B cell (primary cell): ENCODE data around the gene SMARCC1. TPM values are rescaled to one million over a fixed set of nuclear protein-coding genes. Genes with fewer than 3 reads are reported as not detected.

Source experiments
- ATAC-seq: fragments of 200-7000 bp; cut with Tn5 transposase; one replicate; pipeline ENCODE4 v1.10.0; 2021; ENCODE audit warnings: low read depth, mild to moderate bottlenecking, moderate number of reproducible peaks, moderate library complexity
- CTCF ChIA-PET: fragments of 350-600 bp; sonication (Branson Sonifier 250); formaldehyde crosslinking; loops from one replicate; lab custom pipeline; 2021; ENCODE audit warnings: antibody characterized with exemption, inconsistent platforms; lab: Charles Lee
- POLR2A ChIA-PET: fragments of 350-600 bp; sonication (Branson Sonifier 250); formaldehyde crosslinking; loops from one replicate; lab custom pipeline; 2021; ENCODE audit warnings: antibody characterized with exemption; lab: Charles Lee
- DNase-seq: peaks from one replicate; pipeline ENCODE4 v3.0.0; 2013
- H2AFZ ChIP-seq: 2 replicates; pipeline ENCODE4 v1.6.1; 2012; ENCODE audit warnings: mild to moderate bottlenecking, low read depth, low read length; ENCODE audit not compliant: insufficient read depth, poor library complexity, severe bottlenecking
- H3K27ac ChIP-seq, 2 donors: 1 replicate in 1 of 2; 2 replicates in 1 of 2; pipeline ENCODE4 v1.5.1; 2012 to 2013; ENCODE audit warnings: low read length in 2 of 2, mild to moderate bottlenecking in 2 of 2, moderate library complexity in 1 of 2
- H3K27me3 ChIP-seq, 4 experiments: fragments of 200-600 bp in 1 of 4; sonication (generic) in 1 of 4; replicated peaks in 1 of 4; 1 replicate in 2 of 4; 2 replicates in 2 of 4; pipeline versions ENCODE4 v1.6.1 to v1.7.0; 2013 to 2016; ENCODE audit warnings: low read length in 3 of 4, mild to moderate bottlenecking in 2 of 4, mixed read lengths in 1 of 4, moderate library complexity in 1 of 4; ENCODE audit not compliant: insufficient read depth in 4 of 4, control insufficient read depth in 3 of 4; ENCODE audit errors: control extremely low read depth in 1 of 4
- H3K36me3 ChIP-seq, 2 experiments: replicated peaks in 1 of 2; 1 replicate in 1 of 2; 2 replicates in 1 of 2; pipeline versions ENCODE4 v1.6.1 to v1.7.1; 2013; ENCODE audit warnings: low read length in 1 of 2; ENCODE audit not compliant: insufficient read depth in 2 of 2, control insufficient read depth in 1 of 2; ENCODE audit errors: control extremely low read depth in 1 of 2, extremely low read depth in 1 of 2
- H3K4me1 ChIP-seq, 2 donors: fragments of 200-600 bp in 1 of 2; sonication (generic) in 1 of 2; 1 replicate in 1 of 2; 2 replicates in 1 of 2; pipeline versions ENCODE4 v1.5.1 to v1.6.1; 2013 to 2017; ENCODE audit warnings: low read length in 2 of 2; ENCODE audit not compliant: control insufficient read depth in 2 of 2, insufficient read depth in 2 of 2
- H3K4me2 ChIP-seq: replicated peaks from 2 replicates; pipeline ENCODE3; 2012; ENCODE audit warnings: mild to moderate bottlenecking, low read depth, low read length; ENCODE audit not compliant: poor library complexity, severe bottlenecking
- H3K4me3 ChIP-seq, 5 experiments: fragments of 200-600 bp in 1 of 5; sonication (generic) in 1 of 5; 1 replicate in 3 of 5; 2 replicates in 2 of 5; pipeline versions ENCODE4 v1.5.1 to v1.7.0; 2011 to 2016; ENCODE audit warnings: low read length in 4 of 5, mild to moderate bottlenecking in 4 of 5, low read depth in 2 of 5, control low read depth in 1 of 5, moderate library complexity in 1 of 5; ENCODE audit not compliant: insufficient read depth in 1 of 5; ENCODE audit errors: control extremely low read depth in 1 of 5, extremely low read depth in 1 of 5
- H3K79me2 ChIP-seq: fragments of 200-600 bp; sonication (generic); one replicate; pipeline ENCODE4 v1.6.0; 2016; ENCODE audit warnings: low read length; ENCODE audit not compliant: control insufficient read depth, insufficient read depth
- H3K9ac ChIP-seq: fragments of 200-600 bp; sonication (generic); 2 replicates; pipeline ENCODE4 v1.6.1; 2017; ENCODE audit warnings: mild to moderate bottlenecking, low read length, moderate library complexity
- H3K9me3 ChIP-seq, 3 donors: one replicate each; pipeline versions ENCODE4 v1.6.1 to v1.7.1; 2013; ENCODE audit warnings: low read length in 2 of 3; ENCODE audit not compliant: control insufficient read depth in 2 of 3, insufficient read depth in 1 of 3; ENCODE audit errors: control extremely low read depth in 1 of 3
- H4K20me1 ChIP-seq: 2 replicates; pipeline ENCODE4 v1.6.0; 2012; ENCODE audit warnings: mild to moderate bottlenecking, low read length; ENCODE audit not compliant: insufficient read depth, control insufficient read depth, poor library complexity, severe bottlenecking
- H3K27ac Mint-ChIP-seq: one replicate; pipeline ENCODE4 v1.8.0; 2021; ENCODE audit warnings: mixed read lengths
- H3K27me3 Mint-ChIP-seq: one replicate; pipeline ENCODE4 v1.8.0; 2021; ENCODE audit warnings: mixed read lengths
- H3K4me1 Mint-ChIP-seq: one replicate; pipeline ENCODE4 v1.8.0; 2021; ENCODE audit warnings: mixed read lengths
- H3K4me3 Mint-ChIP-seq: one replicate; pipeline ENCODE4 v1.8.0; 2021; ENCODE audit warnings: mixed read lengths
- H3K9me3 Mint-ChIP-seq: one replicate; pipeline ENCODE4 v1.8.0; 2022; ENCODE audit warnings: mixed read lengths; ENCODE audit not compliant: insufficient read depth
- CTCF ChIP-seq: fragments of 200-600 bp; IDR thresholded peaks from one replicate; pipeline ENCODE4 v1.8.0; 2022; ENCODE audit warnings: antibody characterized with exemption, mild to moderate bottlenecking
- EZH2 ChIP-seq: IDR thresholded peaks from 2 replicates; pipeline ENCODE4 v1.6.1; 2012; ENCODE audit warnings: borderline replicate concordance, low read depth, mild to moderate bottlenecking, moderate library complexity, low read length; ENCODE audit not compliant: insufficient read depth, poor library complexity, severe bottlenecking
- WGBS: methylation state at CpG from one replicate; pipeline ENCODE4 v1.1.5; 2013; ENCODE audit warnings: missing lambda C conversion rate; ENCODE audit not compliant: insufficient coverage; 5-methylcytosine and 5-hydroxymethylcytosine counted together
- intact Hi-C: fragments of 100-400 bp; cut with micrococcal nuclease; formaldehyde crosslinking; loops from one replicate; pipeline ENCODE4 v1.10.0; 2022
- polyA plus RNA-seq: library from polyadenylated mRNA; depleted of rRNA; stranded (reverse); fragments of >200 nt; gene quantifications from 2 replicates; pipeline ENCODE4 v1.2.3, GENCODE V29; 2012
- total RNA-seq, 2 donors: library from RNA; stranded (reverse); fragments of 120-200 nt in 1 of 2; gene quantifications; 1 replicate in 1 of 2; 2 replicates in 1 of 2; pipeline versions ENCODE4 v1.2.3 to v1.2.4, GENCODE V29; 2013 to 2022

Gene SMARCC1
- total and polyA plus RNA-seq, 2 donors (not counting 1 experiment from before 2014, with no cell fraction given), result 13.1 to 155 TPM

GRCh38 chr3:47588587-47588986 is 193.1 kb downstream of the SMARCC1 start:
- intact Hi-C loops, result no loop called here
- ATAC-seq (no peak), DNase-seq (no peak)
- Histone ChIP-seq H4K20me1 (no peaks in the 10 kb centered on the region), H3K4me1 (no peaks in the 10 kb centered on the region), H3K27me3 (no peaks in the 10 kb centered on the region), H3K4me3 (no peak overlapping the region), H3K9me3 (no peaks in the 10 kb centered on the region), H3K27ac (no peak overlapping the region), H3K79me2 (no peaks in the 10 kb centered on the region), H3K4me2 (no peak overlapping the region), H2AFZ (no peak overlapping the region), H3K9ac (no peak overlapping the region), H3K36me3 (peaks cover 3 to 62% of the 10 kb centered on the region in 2 experiments)
- ChIA-PET CTCF (no interaction called here), POLR2A (no interaction called here)
- no CpG with 5 or more reads among the region's 4 CpGs for WGBS
- Mint-ChIP-seq H3K27ac (no peak overlapping the region), H3K4me3 (no peak overlapping the region), H3K9me3 (no peaks in the 10 kb centered on the region), H3K27me3 (no peaks in the 10 kb centered on the region), H3K4me1 (no peaks in the 10 kb centered on the region)
- TF ChIP-seq EZH2, result no peak
- no peak for TF ChIP-seq CTCF

GRCh38 chr3:47588053-47588452 is 193.6 kb downstream of the SMARCC1 start:
- H3K36me3 ChIP-seq, result peaks cover 3 to 59% of the 10 kb centered on the region in 2 experiments

More at GRCh38 chr3:47588053-47588452, 193.6 kb downstream of the SMARCC1 start:
- no peak for TF ChIP-seq EZH2
- no peak for TF ChIP-seq CTCF
- 98% methylated on average over 5 of the region's 7 CpGs for WGBS
- no peak overlapping the region for H2AFZ ChIP-seq
- DNase-seq (no peak), ATAC-seq (no peak)
- H3K27ac ChIP-seq, result no peak overlapping the region
- no peak overlapping the region for H3K4me3 Mint-ChIP-seq
- CTCF ChIA-PET, result no interaction called here
- no peak overlapping the region for H3K27ac Mint-ChIP-seq
- intact Hi-C loops, result no loop called here
- H3K4me1 ChIP-seq, result no peaks in the 10 kb centered on the region
- no peaks in the 10 kb centered on the region for H3K27me3 ChIP-seq
- POLR2A ChIA-PET, result no interaction called here
- no peak overlapping the region for H3K9ac ChIP-seq
- no peaks in the 10 kb centered on the region for H3K27me3 Mint-ChIP-seq
- no peaks in the 10 kb centered on the region for H4K20me1 ChIP-seq
- H3K9me3 Mint-ChIP-seq, result no peaks in the 10 kb centered on the region
- H3K4me2 ChIP-seq, result no peak overlapping the region
- no peaks in the 10 kb centered on the region for H3K79me2 ChIP-seq
- no peaks in the 10 kb centered on the region for H3K9me3 ChIP-seq
- H3K4me3 ChIP-seq, result no peak overlapping the region
- no peaks in the 10 kb centered on the region for H3K4me1 Mint-ChIP-seq
